ENCODE measurements around the gene PELI3. TPM values are rescaled to one million over a fixed set of nuclear protein-coding genes. Genes with fewer than 3 reads are reported as not detected.

Gene PELI3
- total RNA-seq, 2 donors from 2014 or later: 12.7 to 20.7 TPM

- peaks cover 6% of the 10 kb centered on the region for H3K36me3 ChIP-seq
- H3K9me3 ChIP-seq: no peaks in the 10 kb centered on the region
- TF ChIP-seq CTCF (IDR thresholded peaks at IDR 0.05): no peak
- no peak overlapping the region for H3K27ac ChIP-seq
- no peaks in the 10 kb centered on the region for H3K27me3 ChIP-seq
- no peak for DNase-seq (ENCODE audit: low spot score)
- H3K4me3 ChIP-seq: no peak overlapping the region
- no peaks in the 10 kb centered on the region for H3K4me1 ChIP-seq
Observed at GRCh38 chr11:66489636-66490035, 22.9 kb downstream of the PELI3 start.

- TF ChIP-seq CTCF (IDR thresholded peaks at IDR 0.05): peak in 1 of 2 donors; percentile 20
- H3K4me1 ChIP-seq: no peaks in the 10 kb centered on the region
- H3K4me3 ChIP-seq: no peak overlapping the region
- DNase-seq (ENCODE audit: low spot score): no peak
- H3K27me3 ChIP-seq: no peaks in the 10 kb centered on the region
- peaks cover 6% of the 10 kb centered on the region for H3K36me3 ChIP-seq
- no peak overlapping the region for H3K27ac ChIP-seq
- H3K9me3 ChIP-seq: no peaks in the 10 kb centered on the region
Observed at GRCh38 chr11:66491315-66491935, 24.7 kb downstream of the PELI3 start.

DNA sequence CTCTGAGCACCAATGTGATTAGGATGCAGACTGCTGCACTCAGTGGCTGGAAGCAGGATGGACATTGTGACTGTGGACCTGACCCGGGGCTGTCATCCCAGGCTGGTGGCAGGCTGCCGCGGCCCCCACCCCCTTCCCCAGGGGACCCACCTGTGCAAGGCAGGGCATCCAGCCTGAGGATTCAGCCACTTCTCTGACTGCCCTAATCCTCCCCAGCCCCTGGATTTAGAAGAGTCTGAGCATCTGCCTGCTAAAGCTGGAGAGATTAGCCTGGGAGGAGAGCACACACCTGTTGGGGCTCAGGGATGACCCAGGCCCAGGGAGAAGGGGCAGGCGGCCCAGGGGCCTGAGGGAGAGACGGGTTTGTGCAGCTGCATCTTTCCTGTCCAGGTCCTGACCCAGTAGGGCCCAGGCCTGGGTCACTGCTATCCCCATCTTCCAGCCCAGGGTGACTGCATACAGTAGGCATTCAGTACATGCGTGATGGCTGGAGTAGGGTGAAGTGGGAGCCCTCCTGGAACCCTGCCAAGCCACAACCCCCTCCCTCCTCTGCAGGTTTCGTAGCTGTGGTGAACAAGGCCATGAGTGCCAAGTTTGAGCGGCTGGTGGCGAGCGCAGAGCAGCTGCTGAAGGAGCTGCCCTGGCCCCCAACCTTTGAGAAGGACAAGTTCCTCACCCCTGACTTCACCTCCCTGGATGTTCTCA is 25.6 kb downstream of the PELI3 start:
- TF ChIP-seq CTCF (IDR thresholded peaks at IDR 0.05): no peak
- Histone ChIP-seq H3K27me3 (no peaks in the 10 kb centered on the region), H3K9me3 (no peaks in the 10 kb centered on the region), H3K27ac (no peak overlapping the region), H3K36me3 (peaks cover 6% of the 10 kb centered on the region), H3K4me1 (no peaks in the 10 kb centered on the region), H3K4me3 (no peak overlapping the region)
- DNase-seq (ENCODE audit: low spot score): no peak

DNA sequence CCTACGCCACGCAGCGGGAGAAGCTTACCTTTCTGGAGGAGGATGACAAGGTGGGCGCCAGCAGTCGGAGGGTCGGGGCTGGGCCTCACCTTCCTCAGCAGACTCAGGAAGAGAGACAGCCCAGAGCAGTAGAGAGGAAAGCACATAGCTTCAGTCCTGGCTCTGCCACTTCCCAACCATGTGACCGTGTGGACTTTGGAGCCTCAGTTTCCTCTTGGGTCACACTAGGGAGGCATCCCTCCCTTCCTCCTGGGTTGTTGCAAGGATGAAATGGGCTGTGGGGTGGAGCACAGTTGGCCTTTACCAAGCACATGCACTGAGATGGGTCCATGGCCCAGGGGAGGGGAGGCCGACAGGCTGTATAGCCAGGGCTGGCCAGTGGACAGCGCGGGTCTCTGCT is 26.4 kb downstream of the PELI3 start:
- no peak overlapping the region for H3K27ac ChIP-seq
- DNase-seq (ENCODE audit: low spot score): no peak
- no peak for TF ChIP-seq CTCF (IDR thresholded peaks at IDR 0.05)
- no peaks in the 10 kb centered on the region for H3K27me3 ChIP-seq
- H3K36me3 ChIP-seq: peaks cover 6% of the 10 kb centered on the region
- no peaks in the 10 kb centered on the region for H3K9me3 ChIP-seq
- no peaks in the 10 kb centered on the region for H3K4me1 ChIP-seq
- no peak overlapping the region for H3K4me3 ChIP-seq

DNA sequence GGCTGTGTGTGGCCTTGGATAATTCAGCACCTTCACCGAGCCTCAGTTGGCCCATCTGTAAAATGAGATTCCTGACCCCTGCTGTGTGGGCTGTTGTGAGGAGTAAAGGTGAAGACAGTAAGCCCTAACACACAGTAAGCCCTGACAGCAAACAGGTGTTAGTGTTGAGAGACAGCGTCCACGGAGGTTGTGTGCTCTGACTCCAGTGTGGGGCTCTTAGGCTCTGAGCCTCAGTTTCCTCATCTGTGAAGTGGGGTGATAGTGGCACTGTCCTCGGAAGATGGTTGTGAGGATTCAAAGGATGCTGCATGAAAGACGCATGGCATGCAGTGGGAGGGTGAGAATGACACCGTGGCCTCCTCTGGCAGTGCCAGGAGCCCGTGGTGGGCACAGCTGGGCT is 27.8 kb downstream of the PELI3 start:
- no peak for TF ChIP-seq CTCF (IDR thresholded peaks at IDR 0.05)
- no peak overlapping the region for H3K27ac ChIP-seq
- no peaks in the 10 kb centered on the region for H3K4me1 ChIP-seq
- no peaks in the 10 kb centered on the region for H3K27me3 ChIP-seq
- DNase-seq (ENCODE audit: low spot score): no peak
- no peak overlapping the region for H3K4me3 ChIP-seq
- H3K36me3 ChIP-seq: peaks cover 6% of the 10 kb centered on the region
- H3K9me3 ChIP-seq: no peaks in the 10 kb centered on the region
